Dedifferentiated amniotic fluid mesenchymal stem cell (primary cell): ENCODE results near the gene L3MBTL4.
"Not testable (repeated sequence)": the region's sequence is repeated elsewhere in the genome, so short reads cannot be mapped to it uniquely, and the experiment has no call there.

Source experiments
- DNase-seq: peaks from one replicate; pipeline ENCODE4 v3.0.0-alpha.2; 2016; ENCODE audit errors: extremely low spot score

Gene L3MBTL4

DNA sequence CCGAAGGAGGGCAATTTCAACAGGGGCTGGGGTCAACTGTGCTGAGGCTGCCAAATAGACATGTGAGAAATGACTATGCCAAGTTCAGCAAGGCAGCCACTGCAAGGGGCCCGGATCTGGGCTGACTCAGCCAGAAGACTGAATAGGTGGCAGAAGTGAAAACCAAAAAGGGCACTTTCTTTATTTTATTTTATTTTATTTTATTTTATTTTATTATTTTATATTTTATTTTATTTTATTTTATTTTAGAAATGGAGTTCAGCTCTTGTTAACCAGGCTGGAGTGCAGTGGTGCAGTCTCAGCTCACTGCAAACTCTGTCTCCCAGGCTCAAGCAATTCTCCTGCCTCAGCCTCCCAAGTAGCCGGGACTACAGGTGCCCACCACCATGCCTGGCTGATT lies 228.9 kb downstream of the L3MBTL4 start:
- DNase-seq, result not testable (repeated sequence)

DNA sequence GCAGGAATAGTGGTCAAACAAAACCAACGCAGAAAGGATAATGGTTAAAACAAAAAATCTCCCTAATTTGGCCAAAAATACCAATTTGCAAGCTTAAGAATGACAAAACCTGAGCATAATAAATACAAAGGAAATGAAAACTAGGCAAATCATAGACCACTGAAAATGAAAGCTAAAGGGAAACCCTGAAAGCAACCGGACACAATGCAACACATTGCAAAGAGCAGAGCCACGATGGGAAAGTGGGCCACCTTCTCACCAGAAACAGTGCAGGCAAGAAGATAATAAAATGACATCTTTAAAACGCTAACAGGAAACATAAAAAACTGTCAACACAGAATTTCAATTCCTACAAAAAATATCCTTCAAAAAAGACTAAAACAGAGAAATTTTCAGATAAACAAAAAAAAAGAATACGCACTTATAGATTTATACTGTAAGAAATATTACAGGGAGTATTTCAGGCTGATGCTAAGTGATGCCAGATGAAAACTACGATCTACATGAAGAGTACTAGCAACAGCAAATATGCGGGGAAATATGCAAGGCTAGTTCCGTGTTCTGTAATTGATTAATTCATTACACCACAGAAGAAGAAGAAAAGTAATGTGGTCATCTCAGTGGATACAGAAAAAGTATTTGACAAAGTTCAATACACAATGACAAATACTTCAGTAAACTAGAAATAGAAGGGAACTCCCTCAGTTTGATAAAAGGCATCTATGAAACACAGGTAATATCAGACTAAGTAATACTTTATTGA lies 239.5 kb downstream of the L3MBTL4 start:
- no peak for DNase-seq

DNA sequence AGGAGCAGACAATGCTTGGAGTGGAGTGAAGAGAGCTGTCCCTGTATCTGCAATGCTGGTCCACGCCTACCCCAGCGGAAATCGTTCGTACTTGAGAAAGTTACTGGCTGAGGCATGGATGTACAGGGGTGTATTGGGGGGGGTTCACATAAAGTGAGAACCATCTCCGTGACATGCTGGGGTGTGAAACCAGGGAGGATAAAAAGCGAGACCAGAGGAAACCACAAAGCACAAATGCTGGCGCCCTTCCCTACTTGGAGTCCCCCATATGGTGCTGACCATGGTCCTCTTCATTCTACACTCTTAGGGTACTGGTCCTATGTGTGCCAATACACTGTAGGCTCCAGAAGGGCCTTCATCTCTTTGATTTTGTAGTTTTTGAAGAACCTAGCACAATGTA lies 244.1 kb downstream of the L3MBTL4 start:
- DNase-seq, result no peak

GRCh38 chr18:6161549-6161948 lies 253.2 kb downstream of the L3MBTL4 start:
- no peak for DNase-seq

DNA sequence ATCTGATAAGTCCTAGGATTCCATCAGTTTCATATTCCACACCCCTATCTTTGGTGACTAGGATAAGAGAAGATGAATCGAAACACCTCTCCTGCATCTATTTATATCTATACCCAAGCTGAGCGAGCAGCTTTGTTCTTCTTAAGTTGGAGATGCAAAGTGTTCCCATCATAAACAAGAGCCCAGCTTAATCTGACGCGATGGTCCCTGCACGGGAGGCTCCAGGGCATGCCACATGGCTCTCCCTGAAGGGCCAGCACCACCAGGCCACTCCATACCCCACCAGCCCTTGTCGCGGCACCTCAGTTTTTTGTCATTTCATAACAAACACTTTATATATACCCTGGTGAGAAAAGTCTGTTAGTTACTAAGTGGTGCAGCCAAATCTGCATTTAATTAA lies 255.3 kb downstream of the L3MBTL4 start:
- no peak for DNase-seq

- DNase-seq, result no peak
Observed at GRCh38 chr18:6158958-6159357, 255.8 kb downstream of the L3MBTL4 start.

DNA sequence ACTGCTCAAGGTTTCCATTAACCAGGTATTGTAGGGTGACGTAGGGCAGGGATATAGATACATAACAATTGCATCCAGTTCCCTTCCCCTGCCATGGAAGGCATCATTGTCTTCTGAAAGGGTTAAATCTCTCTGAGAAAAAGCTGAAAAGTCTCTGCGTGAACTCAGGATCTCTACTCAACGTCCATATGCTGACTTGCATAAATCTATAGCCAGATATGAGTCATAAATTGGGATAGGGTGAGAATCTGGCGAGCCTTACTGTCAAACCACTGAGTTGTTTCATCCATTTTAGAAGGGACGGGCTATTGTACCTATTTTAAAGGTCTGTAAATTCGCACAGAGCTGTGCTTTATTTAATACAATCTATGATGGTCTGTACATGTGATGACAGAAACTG lies 258.3 kb downstream of the L3MBTL4 start:
- no peak for DNase-seq

GRCh38 chr18:6155707-6156106 lies 259.0 kb downstream of the L3MBTL4 start:
- DNase-seq, result no peak

DNA sequence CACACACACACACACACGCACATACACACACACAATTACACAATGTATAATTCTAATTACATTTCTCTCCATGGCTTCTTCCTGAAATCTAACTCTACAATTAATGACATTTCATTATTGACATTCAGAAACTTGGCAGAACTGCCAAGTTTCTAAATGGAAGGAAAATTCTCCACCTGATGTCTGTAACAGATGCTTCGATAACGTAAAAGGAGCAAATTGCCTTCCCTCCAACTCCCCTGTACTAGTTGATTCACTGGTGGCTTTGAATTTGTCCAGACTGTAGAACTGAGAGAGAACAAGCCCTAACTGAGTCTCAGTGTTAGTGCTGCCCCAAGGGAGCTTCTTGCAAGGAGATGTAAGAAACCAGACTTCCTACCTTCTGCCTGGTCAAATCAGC lies 264.3 kb downstream of the L3MBTL4 start:
- no peak for DNase-seq

GRCh38 chr18:6146307-6146661 lies 268.4 kb downstream of the L3MBTL4 start:
- DNase-seq, result no peak

DNA sequence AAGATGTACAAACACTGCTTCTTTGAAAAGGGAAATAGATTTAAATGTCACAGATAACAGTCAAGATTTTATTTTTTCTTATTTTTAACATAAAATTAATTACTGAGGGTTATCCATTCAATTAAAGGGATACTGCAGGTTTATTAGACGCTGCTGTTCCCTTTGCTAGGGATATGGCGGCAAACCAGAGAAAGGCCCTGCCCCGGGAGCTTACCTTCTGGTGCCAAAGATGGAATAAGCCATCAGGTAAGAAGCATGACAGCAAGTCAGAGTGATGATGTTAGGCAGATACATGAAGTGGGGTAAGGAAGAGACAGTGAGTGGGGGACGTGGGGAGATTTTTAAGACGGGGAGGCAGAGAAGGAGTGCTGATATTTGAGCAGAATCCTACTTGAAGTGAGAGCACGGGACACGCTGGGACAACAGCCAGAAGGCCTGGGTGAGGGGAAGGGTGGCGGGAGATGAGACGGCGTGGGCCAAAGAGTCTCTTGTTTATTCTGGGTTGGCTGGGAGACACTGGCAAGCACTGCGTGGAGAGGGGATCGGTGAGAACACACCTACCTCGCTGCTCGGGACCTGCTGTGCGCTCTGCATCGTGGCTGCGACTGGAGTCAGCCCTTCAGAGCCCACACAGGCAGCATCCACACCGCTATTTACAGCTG lies 268.9 kb downstream of the L3MBTL4 start:
- no peak for DNase-seq

- DNase-seq, result no peak
Observed at GRCh38 chr18:6139007-6139406, 275.7 kb downstream of the L3MBTL4 start.

DNA sequence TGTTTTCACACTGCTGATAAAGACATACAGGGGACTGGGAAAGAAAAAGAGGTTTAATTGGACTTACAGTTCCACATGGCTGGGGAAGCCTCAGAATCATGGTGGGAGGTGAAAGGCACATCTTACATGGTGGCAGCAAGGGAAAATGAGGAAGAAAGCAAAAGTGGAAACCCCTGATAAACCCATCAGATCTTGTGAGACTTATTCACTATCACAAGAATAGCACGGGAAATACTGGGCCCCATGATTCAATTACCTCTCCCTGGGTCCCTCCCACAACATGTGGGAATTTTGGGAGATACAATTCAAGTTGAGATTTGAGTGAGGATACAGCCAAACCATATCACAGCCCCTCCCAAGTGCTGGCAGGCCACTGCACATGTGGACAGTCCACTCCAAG lies 278.8 kb downstream of the L3MBTL4 start:
- not testable (repeated sequence) for DNase-seq

DNA sequence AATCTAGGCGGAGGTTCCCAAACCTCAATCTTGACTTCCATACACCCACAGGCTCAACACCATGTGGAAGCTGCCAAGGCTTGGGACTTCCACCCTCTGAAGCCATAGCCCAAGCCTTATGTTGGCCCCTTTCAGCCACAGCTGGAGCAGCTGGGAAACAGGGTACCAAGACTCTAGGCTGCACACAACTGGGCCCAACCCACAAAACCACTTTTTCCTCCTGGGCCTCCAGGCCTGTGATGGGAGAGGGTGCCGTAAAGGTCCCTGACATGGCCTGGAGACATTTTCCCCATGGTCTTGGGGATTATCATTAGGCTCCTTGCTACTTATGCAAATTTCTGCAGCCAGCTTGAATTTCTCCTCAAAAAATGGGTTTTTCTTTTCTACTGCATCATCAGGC lies 279.7 kb downstream of the L3MBTL4 start:
- not testable (repeated sequence) for DNase-seq

DNA sequence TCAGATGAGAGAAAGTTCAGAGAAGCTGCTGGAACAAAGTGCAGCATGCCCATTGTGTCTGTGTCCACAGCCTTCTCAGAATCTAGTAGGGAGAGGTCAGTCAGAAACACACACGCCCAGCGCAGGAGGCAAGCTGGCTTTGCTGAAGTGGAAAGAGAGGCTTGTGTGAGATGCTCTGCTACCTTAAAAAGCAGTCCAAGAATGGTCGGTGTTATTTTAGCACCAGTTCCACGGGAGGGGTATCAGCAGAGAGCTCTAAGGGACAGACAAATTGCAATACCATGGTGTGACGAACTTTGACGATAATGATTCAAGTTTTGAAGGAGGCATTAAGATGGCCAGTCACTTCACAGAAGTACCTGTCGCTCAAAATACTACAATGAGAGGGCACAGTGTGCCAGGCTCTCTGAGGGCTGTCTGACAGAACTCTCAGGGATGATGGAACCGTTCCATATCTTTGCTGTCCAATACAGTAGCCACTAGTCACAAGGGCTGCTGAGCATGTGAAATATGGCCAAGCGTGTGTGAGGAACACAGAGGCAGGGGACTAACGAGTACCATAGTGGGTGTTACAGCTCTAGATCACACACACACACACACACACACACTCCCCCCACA lies 281.9 kb downstream of the L3MBTL4 start:
- no peak for DNase-seq

GRCh38 chr18:6120820-6121279 lies 293.9 kb downstream of the L3MBTL4 start:
- DNase-seq, result no peak

GRCh38 chr18:6119761-6120160 lies 294.9 kb downstream of the L3MBTL4 start:
- no peak for DNase-seq

- DNase-seq, result no peak
Observed at GRCh38 chr18:6118080-6118479, 296.6 kb downstream of the L3MBTL4 start.

DNA sequence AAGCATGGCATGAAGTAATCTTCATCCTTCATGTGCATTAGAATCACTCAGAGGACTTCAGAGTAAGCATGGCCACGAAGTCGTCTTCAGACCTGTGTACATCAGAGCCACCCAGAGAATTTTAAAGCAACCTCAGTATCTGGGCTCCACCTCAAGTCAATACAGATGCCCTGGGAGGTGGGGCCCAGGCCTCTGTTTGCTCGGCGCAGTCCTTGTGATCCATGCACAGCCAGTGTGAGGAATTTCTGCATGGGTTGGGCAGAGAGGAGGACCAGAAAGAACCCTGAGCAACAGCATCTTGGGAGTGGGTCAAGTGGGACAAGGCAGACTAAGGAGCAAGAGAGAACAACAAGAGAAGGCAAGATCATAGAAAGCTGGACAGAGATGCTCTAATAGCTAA lies 299.0 kb downstream of the L3MBTL4 start:
- no peak for DNase-seq

- DNase-seq, result no peak
Observed at GRCh38 chr18:6113650-6114049, 301.1 kb downstream of the L3MBTL4 start.

DNA sequence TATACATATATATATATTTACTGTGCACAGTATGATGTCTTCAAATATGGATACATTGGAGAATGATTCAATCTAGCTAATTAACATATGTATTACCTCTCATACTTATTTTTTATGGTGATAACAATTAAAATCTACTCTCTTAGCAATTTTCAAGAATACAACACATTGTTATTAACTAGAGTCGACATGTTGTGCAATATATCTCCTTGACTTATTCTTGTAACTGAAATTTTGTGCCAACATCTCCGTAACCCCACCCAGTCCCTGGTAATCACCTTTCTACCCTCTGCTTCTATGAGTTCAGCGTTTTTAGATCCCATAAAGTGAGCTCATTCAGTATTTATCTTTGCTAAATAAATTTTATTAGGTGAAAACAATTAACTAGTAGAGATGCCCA lies 303.0 kb downstream of the L3MBTL4 start:
- no peak for DNase-seq

- no peak for DNase-seq
Observed at GRCh38 chr18:6109743-6110142, 305.0 kb downstream of the L3MBTL4 start.

GRCh38 chr18:6107794-6108193 lies 306.9 kb downstream of the L3MBTL4 start:
- DNase-seq, result no peak
